GM12878 (cell line): ENCODE results near the gene NTPCR. TPM values are rescaled to one million over a fixed set of nuclear protein-coding genes. Genes with fewer than 3 reads are reported as not detected.
A peak's percentile ranks its signal among the peaks of the same experiment; 100 is the strongest.

Experiments used
- ATAC-seq: fragments of 200-7000 bp; cut with Tn5 transposase; 3 replicates; pipeline ENCODE4 v1.9.1; 2020; ENCODE audit warnings: mild to moderate bottlenecking, moderate library complexity
- BruUV-seq: library from RNA; stranded (reverse); fragments of 400-500 nt; replicated peaks from 2 replicates; lab custom pipeline; 2021; lab: Mats Ljungman, UMichigan
- CTCF ChIA-PET: fragments of 300-600 bp; sonication (Branson Sonifier 250); formaldehyde crosslinking; extraction: SDS; loops from one replicate; lab custom pipeline; 2021; ENCODE audit warnings: inconsistent platforms; lab: Yijun Ruan, JAX
- POLR2A ChIA-PET: fragments of 350-600 bp; formaldehyde crosslinking; extraction: SDS; loops from one replicate; lab custom pipeline; 2021; ENCODE audit warnings: inconsistent platforms; lab: Charles Lee
- RAD21 ChIA-PET: fragments of 300-600 bp; sonication (Branson Sonifier 250); formaldehyde crosslinking; loops from one replicate; lab custom pipeline; 2023; ENCODE audit warnings: antibody characterized with exemption; ENCODE audit not compliant: unreplicated experiment; lab: Charles Lee
- SMC1A ChIA-PET: fragments of 300-600 bp; sonication (Branson Sonifier 250); formaldehyde crosslinking; loops from one replicate; lab custom pipeline; 2023; ENCODE audit not compliant: unreplicated experiment, uncharacterized antibody; lab: Charles Lee
- DNase-seq: peaks from one replicate; pipeline ENCODE4 v3.0.0-alpha.2; 2011; ENCODE audit warnings: low read depth, low spot score
- FAIRE-seq: peaks from 3 replicates; lab custom pipeline; 2011; peaks lifted over from hg19 to GRCh38; lab: Jason Lieb, UNC
- H2AFZ ChIP-seq: 2 replicates; pipeline ENCODE4 v1.6.0; 2011; ENCODE audit warnings: low read depth, low read length, control low read depth; ENCODE audit not compliant: control insufficient read depth
- H3K27ac ChIP-seq: 2 replicates; pipeline ENCODE4 v1.5.1; 2011; ENCODE audit warnings: control low read depth; ENCODE audit not compliant: control insufficient read depth, insufficient read depth
- H3K27me3 ChIP-seq, 2 experiments: replicated peaks in 1 of 2; 2 replicates each; pipeline versions ENCODE4 v1.6.0 to v1.6.1; 2011; ENCODE audit warnings: low read length in 1 of 2; ENCODE audit not compliant: control insufficient read depth in 2 of 2, insufficient read depth in 2 of 2
- H3K36me3 ChIP-seq, 2 experiments: 2 replicates each; pipeline ENCODE4 v1.5.1; 2011; ENCODE audit warnings: low read length in 1 of 2; ENCODE audit not compliant: control insufficient read depth in 2 of 2, insufficient read depth in 2 of 2
- H3K4me1 ChIP-seq: 2 replicates; pipeline ENCODE4 v1.6.1; 2011; ENCODE audit warnings: mild to moderate bottlenecking, low read length, moderate library complexity, mixed read lengths; ENCODE audit not compliant: control insufficient read depth, insufficient read depth
- H3K4me2 ChIP-seq: 2 replicates; pipeline ENCODE4 v1.6.0; 2011; ENCODE audit warnings: control low read depth; ENCODE audit not compliant: control insufficient read depth, insufficient read depth
- H3K4me3 ChIP-seq: fragments of 200-600 bp; sonication (generic); 2 replicates; pipeline ENCODE4 v1.5.1; 2016
- H3K79me2 ChIP-seq: 2 replicates; pipeline ENCODE4 v1.6.0; 2011; ENCODE audit warnings: low read length; ENCODE audit not compliant: control insufficient read depth, insufficient read depth
- H3K9ac ChIP-seq: 2 replicates; pipeline ENCODE4 v1.8.0; 2011; ENCODE audit warnings: low read length, control low read depth, mixed read lengths; ENCODE audit not compliant: control insufficient read depth, insufficient read depth
- H3K9me3 ChIP-seq: replicated peaks from 3 replicates; pipeline ENCODE4 v1.5.1; 2011; ENCODE audit warnings: mild to moderate bottlenecking, low read length; ENCODE audit not compliant: control insufficient read depth, insufficient read depth
- H4K20me1 ChIP-seq: 2 replicates; pipeline ENCODE4 v1.6.0; 2011; ENCODE audit not compliant: control insufficient read depth, insufficient read depth
- EZH2 ChIP-seq: IDR thresholded peaks from 2 replicates; pipeline ENCODE4 v1.6.1; 2012; ENCODE audit warnings: low read depth, mild to moderate bottlenecking, control low read depth, inconsistent platforms, low read length, borderline replicate concordance; ENCODE audit not compliant: control insufficient read depth
- IRF4 ChIP-seq: IDR thresholded peaks from 2 replicates; pipeline ENCODE4 v1.6.1; 2011; ENCODE audit warnings: low read depth, low read length
- SIN3A ChIP-seq: IDR thresholded peaks from 2 replicates; pipeline ENCODE4 v1.6.1; 2012; ENCODE audit warnings: low read depth, low read length, improper control_type of control experiment
- ZNF207 ChIP-seq: fragments of 450-650 bp; IDR thresholded peaks from 2 replicates; pipeline ENCODE4 v1.6.1; 2014; ENCODE audit warnings: antibody characterized with exemption, mild to moderate bottlenecking, borderline replicate concordance
- WGBS: methylation state at CpG from one replicate; pipeline ENCODE4 v1.1.6; 2016; ENCODE audit warnings: low lambda C conversion rate; ENCODE audit not compliant: insufficient replicate concordance, insufficient coverage; ENCODE audit errors: missing lambda C conversion rate; 5-methylcytosine and 5-hydroxymethylcytosine counted together
- in situ Hi-C: fragments of 300-500 bp; cut with MboI; formaldehyde crosslinking; loops from 9 replicates; pipeline ENCODE4 v1.14.3; 2018; ENCODE audit warnings: mixed read lengths
- intact Hi-C: fragments of 100-400 bp; cut with micrococcal nuclease; formaldehyde crosslinking; loops from one replicate; pipeline ENCODE4 v1.14.2; 2022; ENCODE audit not compliant: unreplicated experiment
- polyA plus RNA-seq, 11 experiments: library from polyadenylated mRNA; depleted of rRNA in 4 of 11; unstranded in 6 of 11; stranded (reverse) in 5 of 11; fragments of >200 nt; fragmentation: Nextera tagmentation in 4 of 11; fragmentation: Illumina TruSeq in 1 of 11; extraction: Ambion mirVana in 4 of 11; extraction: Trizol in 1 of 11; gene quantifications; 1 replicate in 1 of 11; 2 replicates in 10 of 11; pipeline versions ENCODE4 v1.2.1 to v1.2.3, GENCODE V29; 2011 to 2016; ENCODE audit warnings: inconsistent platforms in 2 of 11, missing spikeins in 2 of 11, low read depth in 1 of 11
- total RNA-seq, 4 experiments: library from RNA; depleted of rRNA in 3 of 4; stranded (reverse); fragments of >200 nt in 3 of 4; fragmentation: Illumina TruSeq in 1 of 4; extraction: Trizol in 1 of 4; gene quantifications; 2 replicates each; pipeline versions ENCODE4 v1.2.1 to v1.2.3, GENCODE V29; 2013 to 2021
- TF ChIP-seq, protein P1 (sequence below): fragments of 450-650 bp; IDR thresholded peaks from 2 replicates; pipeline ENCODE4 v1.6.1; 2017; ENCODE audit warnings: mild to moderate bottlenecking, moderate library complexity

Gene NTPCR
- total and polyA plus RNA-seq, 10 of the 15 experiments (the other 5 are each of a cell fraction or from before 2014, with no cell fraction given): 25.4 to 109 (median 56.6) TPM

DNA sequence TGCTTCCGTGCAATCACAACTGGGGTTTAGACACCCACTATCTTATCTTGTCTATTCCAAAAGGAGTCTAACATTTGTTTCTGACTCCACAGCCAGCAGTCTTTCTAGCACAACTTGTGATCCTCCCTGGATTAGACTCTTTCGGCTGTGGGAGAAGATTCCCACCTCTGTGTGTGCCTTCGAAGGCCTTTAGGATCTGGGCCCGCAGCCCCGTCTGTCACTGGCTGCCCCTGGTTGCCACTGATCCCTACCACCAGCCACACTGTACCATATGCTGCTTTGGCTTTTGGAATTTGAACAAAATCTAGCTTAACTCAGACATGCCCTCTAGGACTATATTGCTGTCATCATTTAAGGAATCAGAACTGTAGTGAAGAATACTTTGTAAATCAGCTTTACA is 18.0 kb downstream of the NTPCR start:
- H3K36me3 ChIP-seq: peaks cover 8 to 16% of the 10 kb centered on the region in 2 experiments
- no peak overlapping the region for H3K4me2 ChIP-seq
- H3K27ac ChIP-seq: no peak overlapping the region
- in situ Hi-C loops (no loop called here), intact Hi-C loops (no loop called here)
- ChIA-PET CTCF (interaction anchor here (0.6 to 2.3 kb wide), 2 partner anchors 15 to 133 kb away, joined by 3 to 10 read pairs; no protein-coding TSS in a partner anchor), RAD21 (no interaction called here), SMC1A (interaction anchor here (1.1 kb wide), 1 partner anchor 10 kb away, joined by 3 read pairs; no protein-coding TSS in a partner anchor), POLR2A (no interaction called here)
- H3K9ac ChIP-seq: no peak overlapping the region
- TF ChIP-seq SIN3A: no peak
- H2AFZ ChIP-seq: no peak overlapping the region
- H4K20me1 ChIP-seq: no peaks in the 10 kb centered on the region
- H3K27me3 ChIP-seq: no peaks in the 10 kb centered on the region
- FAIRE-seq (no peak), ATAC-seq (no peak), DNase-seq (no peak)
- no peaks in the 10 kb centered on the region for H3K4me1 ChIP-seq
- H3K4me3 ChIP-seq: no peak overlapping the region
- no peaks in the 10 kb centered on the region for H3K79me2 ChIP-seq
- peaks cover 8% of the 10 kb centered on the region for H3K9me3 ChIP-seq
- BruUV-seq: no TSS peak
- 98% methylated on average over 5 of the region's 5 CpGs for WGBS

DNA sequence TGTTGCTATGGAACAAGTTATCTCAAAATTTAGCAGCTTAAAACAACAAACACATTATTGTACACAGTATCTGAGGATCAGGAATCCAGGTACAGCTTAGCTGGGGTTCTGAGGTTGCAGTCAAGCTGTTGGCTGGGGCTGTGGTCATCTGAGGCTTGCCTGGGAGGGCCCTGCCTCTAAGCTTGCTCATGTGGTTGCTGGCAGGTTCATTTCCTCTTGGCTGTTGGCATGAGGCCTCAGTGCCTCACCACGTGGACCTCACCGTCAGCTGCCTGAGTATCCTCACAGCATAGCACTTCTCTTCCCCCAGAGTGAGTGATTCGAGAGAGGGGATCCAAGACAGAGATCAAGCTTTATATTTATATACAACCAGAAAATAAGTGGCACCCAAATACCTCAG is 18.6 kb downstream of the NTPCR start:
- FAIRE-seq: no peak
- RAD21 ChIA-PET: no interaction called here

More for the DNA sequence above, 18.6 kb downstream of the NTPCR start:
- 92% methylated on average over 3 of the region's 3 CpGs for WGBS
- intact Hi-C loops (no loop called here), in situ Hi-C loops (no loop called here)
- Histone ChIP-seq H4K20me1 (no peaks in the 10 kb centered on the region), H3K36me3 (peaks cover 8 to 16% of the 10 kb centered on the region in 2 experiments), H3K4me2 (no peak overlapping the region), H3K79me2 (no peaks in the 10 kb centered on the region), H3K4me3 (no peak overlapping the region), H3K9me3 (peaks cover 12% of the 10 kb centered on the region), H3K4me1 (no peaks in the 10 kb centered on the region), H3K9ac (no peak overlapping the region), H3K27me3 (no peaks in the 10 kb centered on the region), H3K27ac (no peak overlapping the region), H2AFZ (no peak overlapping the region)
- ATAC-seq (peak; percentile 59), DNase-seq (no peak)
- ChIA-PET CTCF (interaction anchor here (2.3 kb wide), 1 partner anchor 16 kb away, joined by 10 read pairs; no protein-coding TSS in a partner anchor), POLR2A (interaction anchor here (0.9 kb wide), 1 partner anchor 16 kb away, joined by 3 read pairs; no protein-coding TSS in a partner anchor), SMC1A (interaction anchor here (1.1 kb wide), 1 partner anchor 9 kb away, joined by 3 read pairs; no protein-coding TSS in a partner anchor)
- no TSS peak for BruUV-seq
- TF ChIP-seq EZH2 (no peak), IRF4 (no peak), ZNF207 (no peak)
- TF ChIP-seq, protein P1, sequence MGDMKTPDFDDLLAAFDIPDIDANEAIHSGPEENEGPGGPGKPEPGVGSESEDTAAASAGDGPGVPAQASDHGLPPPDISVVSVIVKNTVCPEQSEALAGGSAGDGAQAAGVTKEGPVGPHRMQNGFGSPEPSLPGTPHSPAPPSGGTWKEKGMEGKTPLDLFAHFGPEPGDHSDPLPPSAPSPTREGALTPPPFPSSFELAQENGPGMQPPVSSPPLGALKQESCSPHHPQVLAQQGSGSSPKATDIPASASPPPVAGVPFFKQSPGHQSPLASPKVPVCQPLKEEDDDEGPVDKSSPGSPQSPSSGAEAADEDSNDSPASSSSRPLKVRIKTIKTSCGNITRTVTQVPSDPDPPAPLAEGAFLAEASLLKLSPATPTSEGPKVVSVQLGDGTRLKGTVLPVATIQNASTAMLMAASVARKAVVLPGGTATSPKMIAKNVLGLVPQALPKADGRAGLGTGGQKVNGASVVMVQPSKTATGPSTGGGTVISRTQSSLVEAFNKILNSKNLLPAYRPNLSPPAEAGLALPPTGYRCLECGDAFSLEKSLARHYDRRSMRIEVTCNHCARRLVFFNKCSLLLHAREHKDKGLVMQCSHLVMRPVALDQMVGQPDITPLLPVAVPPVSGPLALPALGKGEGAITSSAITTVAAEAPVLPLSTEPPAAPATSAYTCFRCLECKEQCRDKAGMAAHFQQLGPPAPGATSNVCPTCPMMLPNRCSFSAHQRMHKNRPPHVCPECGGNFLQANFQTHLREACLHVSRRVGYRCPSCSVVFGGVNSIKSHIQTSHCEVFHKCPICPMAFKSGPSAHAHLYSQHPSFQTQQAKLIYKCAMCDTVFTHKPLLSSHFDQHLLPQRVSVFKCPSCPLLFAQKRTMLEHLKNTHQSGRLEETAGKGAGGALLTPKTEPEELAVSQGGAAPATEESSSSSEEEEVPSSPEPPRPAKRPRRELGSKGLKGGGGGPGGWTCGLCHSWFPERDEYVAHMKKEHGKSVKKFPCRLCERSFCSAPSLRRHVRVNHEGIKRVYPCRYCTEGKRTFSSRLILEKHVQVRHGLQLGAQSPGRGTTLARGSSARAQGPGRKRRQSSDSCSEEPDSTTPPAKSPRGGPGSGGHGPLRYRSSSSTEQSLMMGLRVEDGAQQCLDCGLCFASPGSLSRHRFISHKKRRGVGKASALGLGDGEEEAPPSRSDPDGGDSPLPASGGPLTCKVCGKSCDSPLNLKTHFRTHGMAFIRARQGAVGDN: peak; percentile 59; the same call in 1 of the 2 replicates
